WI38 (cell line): Measurements from ENCODE around the gene DUOX2.
"Not testable (repeated sequence)": the region's sequence is repeated elsewhere in the genome, so short reads cannot be mapped to it uniquely, and the experiment has no call there.

Experiments used
- H3K4me3 ChIP-seq: 2 replicates; pipeline ENCODE4 v1.5.1; 2011; ENCODE audit warnings: low read depth, mild to moderate bottlenecking, control low read depth, low read length
- CTCF ChIP-seq: IDR thresholded peaks from 2 replicates; pipeline ENCODE4 v1.5.1; 2012; ENCODE audit warnings: low read depth, mild to moderate bottlenecking, control low read depth, low read length

Gene DUOX2

GRCh38 chr15:45091161-45091560, 22.8 kb downstream of the DUOX2 start:
- no peak for TF ChIP-seq CTCF
- peak overlapping the region; percentile 22 for H3K4me3 ChIP-seq

DNA sequence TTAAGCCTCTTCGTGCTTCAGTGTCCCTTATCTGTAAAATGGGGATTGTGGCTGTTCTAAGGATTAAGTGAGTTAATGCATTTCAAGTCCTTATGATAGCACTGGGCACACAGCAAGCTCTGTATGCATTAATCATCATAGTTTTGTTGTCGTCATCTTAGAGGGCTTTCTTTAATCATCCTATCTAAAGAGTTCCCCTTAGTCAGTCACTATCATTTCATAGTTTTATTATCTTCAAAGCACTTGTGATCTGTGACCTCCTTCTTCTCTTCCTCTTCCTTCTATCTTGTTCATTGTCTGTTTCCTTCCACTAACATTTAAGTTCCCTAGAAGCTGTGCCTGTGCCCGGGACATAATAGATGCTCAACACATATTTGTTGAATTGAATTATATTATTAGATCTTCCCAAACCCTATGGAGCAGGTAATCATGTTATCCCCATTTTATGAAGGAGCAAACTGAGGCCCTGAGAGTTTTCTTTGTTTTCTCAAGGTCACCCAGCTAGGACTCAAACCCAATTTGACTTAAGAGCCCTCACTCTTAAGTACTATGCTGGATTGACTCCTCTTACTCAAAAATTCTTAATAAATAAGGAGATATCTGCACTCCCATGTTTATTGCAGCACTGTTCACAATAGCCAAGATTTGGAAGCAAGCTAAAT, 24.1 kb downstream of the DUOX2 start:
- no peak overlapping the region for H3K4me3 ChIP-seq
- TF ChIP-seq CTCF, result no peak

DNA sequence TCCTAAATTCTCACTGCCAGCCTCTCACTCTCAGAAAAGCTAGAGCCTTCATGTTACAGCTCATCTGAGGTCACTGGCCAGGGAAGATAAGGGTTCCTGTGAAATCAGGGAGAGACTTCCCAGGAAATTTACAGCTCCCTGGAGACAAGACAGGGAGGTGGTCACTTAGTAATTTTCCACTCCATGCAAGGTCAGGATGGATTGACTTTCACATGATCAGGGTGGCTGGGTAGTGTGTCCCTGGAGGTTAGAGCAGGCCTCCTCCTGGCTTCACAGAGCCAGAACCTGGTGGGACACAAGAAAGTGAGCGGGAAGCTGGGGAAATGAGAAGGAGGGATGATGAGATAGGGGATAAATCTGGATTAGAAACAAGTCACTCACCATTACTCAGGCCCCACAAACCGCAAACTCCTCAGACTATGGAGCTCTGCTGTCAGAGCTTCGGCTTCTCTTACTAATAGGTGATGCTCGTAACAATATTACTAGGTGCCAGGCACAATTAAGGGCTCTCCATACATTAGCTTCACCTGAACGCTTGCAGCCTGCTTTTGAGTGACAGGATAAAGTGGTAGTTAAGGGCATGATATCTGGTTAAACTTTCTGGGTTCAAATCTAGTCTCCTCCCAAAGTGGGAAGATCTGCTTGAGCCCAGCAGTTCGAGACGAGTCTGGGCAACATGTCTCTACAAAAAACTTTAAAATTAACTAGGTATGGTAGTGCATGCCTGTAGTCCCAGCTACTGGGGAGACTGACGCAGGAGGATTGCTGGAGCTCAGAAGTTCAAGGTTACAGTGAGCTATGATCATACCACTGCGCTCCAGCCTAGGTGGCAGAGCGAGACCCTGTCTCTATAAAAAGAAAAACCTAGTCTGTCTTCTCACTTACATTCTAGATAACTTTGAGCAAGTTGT, 24.9 kb downstream of the DUOX2 start:
- no peak for TF ChIP-seq CTCF
- H3K4me3 ChIP-seq, result no peak overlapping the region

DNA sequence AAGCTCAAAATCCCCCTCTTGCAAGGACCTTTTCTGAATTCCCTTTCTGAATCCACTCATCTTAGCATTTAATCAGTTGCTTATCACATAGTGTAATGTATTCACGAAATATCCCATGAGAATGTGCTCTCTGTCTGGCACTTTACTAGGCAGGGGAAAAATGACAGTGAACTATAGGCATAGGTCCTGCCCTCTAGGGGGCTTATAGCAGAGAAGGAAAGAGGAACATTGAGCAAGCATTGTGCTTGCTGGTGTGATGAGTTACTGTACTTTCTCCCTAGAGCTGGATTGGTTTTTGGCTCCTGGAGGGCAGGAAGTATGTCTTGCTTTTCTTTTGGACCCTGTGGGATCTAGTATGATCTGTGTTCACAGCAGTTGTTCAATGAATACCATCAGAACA, 26.5 kb downstream of the DUOX2 start:
- TF ChIP-seq CTCF, result no peak
- H3K4me3 ChIP-seq, result no peak overlapping the region

- no peak overlapping the region for H3K4me3 ChIP-seq
- no peak for TF ChIP-seq CTCF
Measured at GRCh38 chr15:45084163-45084562, 29.8 kb downstream of the DUOX2 start.

GRCh38 chr15:45083223-45083622, 30.7 kb downstream of the DUOX2 start:
- H3K4me3 ChIP-seq, result no peak overlapping the region
- TF ChIP-seq CTCF, result no peak

DNA sequence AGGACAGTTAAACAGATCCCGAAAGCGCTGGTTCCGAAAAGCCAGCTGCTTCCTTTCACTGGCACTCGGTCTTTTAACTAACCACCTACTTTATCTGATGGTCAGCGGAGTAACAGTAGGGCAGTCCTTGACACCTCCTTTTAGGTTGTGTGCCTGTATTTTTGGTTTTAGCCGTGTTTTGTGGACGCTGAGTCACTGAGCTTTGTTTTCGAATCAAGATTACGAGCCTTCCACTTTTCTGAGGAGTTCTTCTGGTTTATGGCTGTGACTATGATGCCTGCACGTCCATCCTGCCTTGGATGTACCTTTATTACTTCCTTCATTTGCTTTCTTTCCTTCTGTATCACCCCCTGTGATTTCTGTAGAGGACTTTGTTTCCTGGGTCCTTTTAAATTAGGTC, 31.6 kb downstream of the DUOX2 start:
- H3K4me3 ChIP-seq, result not testable (repeated sequence)

- not testable (repeated sequence) for H3K4me3 ChIP-seq
Measured at GRCh38 chr15:45080593-45080992, 33.4 kb downstream of the DUOX2 start.

GRCh38 chr15:45079628-45080246, 34.2 kb downstream of the DUOX2 start:
- H3K4me3 ChIP-seq, result not testable (repeated sequence)

GRCh38 chr15:45079201-45079600, 34.8 kb downstream of the DUOX2 start:
- not testable (repeated sequence) for H3K4me3 ChIP-seq

DNA sequence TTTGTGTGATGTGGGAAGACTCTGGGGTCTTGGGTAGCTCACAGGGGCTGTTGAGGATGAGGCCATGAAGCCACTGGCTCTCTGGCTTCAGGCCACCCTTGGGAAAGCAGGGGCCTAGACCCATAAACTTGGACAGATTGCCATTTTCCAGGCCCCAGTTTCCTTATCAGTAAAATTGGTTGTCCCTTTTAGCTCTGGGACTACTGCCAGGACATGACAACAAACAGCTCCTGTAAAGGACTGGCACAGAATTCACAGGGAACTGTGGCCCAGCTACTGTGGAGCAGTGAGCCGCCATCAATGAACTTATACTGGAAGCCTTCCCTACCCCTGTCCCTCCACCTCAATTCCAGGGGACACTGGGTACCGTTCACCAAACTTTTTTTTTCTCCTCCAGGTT, 36.6 kb downstream of the DUOX2 start:
- H3K4me3 ChIP-seq, result not testable (repeated sequence)
